HG03575 (cell line): Measurements from ENCODE around the gene IFT27.

ENCODE experiments used
- ATAC-seq: cut with Tn5 transposase; IDR thresholded peaks from one replicate; pipeline ENCODE4 v1.9.1; 2021; ENCODE audit not compliant: unreplicated experiment, insufficient number of reproducible peaks, low FRiP score; ENCODE audit errors: extremely low read depth

IFT27 gene

DNA sequence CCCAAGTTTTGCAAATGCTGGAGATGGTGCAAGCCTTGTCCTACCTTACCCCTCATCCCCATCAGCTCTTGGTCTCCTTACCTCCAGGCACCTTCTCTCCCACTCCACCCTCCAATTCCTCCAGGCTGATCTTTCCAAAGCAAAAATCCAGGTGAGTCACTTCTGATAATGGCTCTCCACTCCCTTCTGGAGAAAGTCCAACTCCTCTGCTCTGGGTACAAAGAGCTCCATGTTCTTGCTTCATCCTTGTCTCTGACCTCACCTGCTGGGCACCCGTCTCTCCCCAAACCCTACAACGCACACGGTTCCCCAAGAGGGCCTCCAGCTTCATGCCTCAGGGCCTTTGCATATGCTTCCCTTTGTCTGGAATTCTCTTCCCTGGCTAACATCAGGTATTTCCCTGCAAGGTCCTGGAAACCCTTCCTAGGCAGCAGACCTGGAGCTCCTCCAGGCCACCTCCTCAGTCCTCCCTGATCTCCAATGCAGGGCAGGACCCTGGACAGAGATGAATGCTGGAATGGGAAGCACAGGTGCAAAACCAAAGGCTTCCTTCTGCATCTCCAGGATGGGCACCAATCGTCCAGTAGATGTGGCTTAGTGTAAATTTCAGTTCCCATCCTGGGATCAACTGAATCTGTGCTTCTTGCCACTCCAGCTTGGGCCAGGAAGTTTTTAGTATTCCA, 22.7 kb downstream of the IFT27 start:
- ATAC-seq = no peak

GRCh38 chr22:36746375-36746970, 29.4 kb downstream of the IFT27 start:
- ATAC-seq = no peak

DNA sequence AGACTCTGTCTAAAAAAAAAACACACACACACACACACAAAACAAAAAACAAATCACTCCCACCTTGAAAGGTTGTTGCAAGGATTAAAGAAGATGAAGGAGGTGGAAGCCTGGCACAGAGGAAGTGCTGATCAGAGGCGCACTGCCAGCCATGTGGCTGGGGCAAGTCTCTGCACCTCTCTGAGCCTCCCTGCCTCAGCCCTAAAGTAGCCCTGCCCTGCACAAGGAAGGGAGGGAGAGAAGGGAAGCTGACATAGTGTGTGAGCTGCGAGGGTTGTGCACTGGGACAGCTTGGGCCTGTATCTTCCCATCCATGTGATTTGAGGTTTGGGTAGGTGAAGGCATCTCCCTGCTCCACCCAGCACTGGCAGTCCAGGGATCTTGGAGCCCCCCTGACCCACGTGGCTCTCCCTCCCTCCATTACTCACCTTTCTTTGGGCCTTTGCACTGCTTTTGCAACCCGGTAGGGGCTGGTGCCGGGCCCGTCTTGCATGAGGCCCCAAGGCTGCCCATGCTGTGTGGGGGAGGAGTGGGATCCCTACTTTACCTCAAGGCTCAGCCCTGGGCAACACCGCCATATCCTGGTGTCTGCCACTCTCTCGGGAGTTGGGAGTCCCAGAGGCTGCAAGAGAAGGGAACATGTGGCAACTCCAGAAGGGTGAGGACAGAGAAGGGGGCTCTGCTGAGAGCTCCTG, 30.5 kb downstream of the IFT27 start:
- no peak for ATAC-seq

DNA sequence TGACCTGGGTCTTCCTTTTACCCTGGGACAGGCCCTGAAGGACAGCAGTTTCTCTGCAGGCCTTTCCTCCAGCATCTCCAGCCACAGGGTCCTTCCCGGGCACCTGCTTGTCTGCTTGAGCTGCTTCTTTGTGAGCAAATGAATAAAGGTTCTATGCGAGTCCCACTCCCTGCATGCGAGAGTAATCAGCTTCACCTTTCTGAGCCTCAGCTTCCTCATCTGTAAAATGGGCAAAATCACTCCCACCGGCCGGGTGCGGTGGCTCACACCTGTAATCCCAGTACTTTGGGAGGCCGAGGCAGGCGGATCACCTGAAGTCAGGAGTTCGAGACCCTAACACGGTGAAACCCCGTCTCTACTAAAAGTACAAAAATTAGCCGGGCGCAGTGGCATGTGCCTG, 31.1 kb downstream of the IFT27 start:
- no peak for ATAC-seq

- ATAC-seq = no peak
Measured at GRCh38 chr22:36744413-36744765, 31.5 kb downstream of the IFT27 start.

GRCh38 chr22:36743591-36744412, 32.1 kb downstream of the IFT27 start:
- ATAC-seq = no peak

DNA sequence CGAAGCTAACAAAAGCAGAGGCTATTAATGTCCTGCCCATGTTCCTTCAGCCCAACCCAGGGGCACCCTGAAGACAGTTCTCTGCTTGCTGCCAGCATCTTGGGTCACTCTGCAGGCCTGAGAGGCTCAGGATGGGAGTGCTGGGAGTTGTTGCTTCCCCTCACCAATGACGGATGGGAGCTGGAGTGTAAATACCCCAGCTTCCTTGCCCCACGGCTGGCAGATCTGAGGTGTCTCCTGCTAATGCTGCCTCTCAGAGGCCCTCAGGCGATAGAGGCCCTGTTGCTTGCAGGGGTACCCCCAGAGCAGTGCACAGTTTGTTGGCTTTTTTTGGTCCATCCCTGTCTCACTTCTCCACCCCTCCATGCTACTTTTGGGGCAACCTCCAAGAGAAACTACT, 32.9 kb downstream of the IFT27 start:
- no peak for ATAC-seq

- no peak for ATAC-seq
Measured at GRCh38 chr22:36741968-36742367, 34.0 kb downstream of the IFT27 start.

DNA sequence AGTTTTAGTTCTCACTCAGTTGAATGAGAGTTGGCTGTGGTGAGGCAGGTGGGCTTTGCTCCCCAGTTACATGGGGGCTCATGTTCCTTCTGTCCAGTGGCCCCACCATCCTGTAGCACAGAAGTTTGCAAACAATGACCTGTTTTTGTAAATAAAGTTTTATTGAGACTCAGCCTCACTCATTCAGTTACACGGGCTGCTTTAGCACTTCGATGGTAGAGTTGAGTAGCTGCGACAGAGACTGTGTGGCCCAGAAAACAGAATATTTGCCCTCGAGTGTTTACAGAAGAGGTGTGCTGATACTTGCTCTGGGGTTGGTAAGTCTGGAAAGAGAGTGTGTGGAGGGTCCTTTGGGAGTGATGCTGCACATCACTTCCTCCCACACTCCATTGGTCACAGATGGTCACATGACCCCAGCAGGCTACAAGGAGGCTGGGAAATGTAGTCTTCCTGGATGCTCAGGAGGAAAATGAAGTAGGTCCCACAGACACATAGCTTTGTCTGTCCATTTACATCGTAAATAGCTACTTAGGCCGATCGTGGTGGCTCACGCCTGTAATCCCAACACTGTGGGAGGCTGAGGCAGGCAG, 34.6 kb downstream of the IFT27 start:
- no peak for ATAC-seq

DNA sequence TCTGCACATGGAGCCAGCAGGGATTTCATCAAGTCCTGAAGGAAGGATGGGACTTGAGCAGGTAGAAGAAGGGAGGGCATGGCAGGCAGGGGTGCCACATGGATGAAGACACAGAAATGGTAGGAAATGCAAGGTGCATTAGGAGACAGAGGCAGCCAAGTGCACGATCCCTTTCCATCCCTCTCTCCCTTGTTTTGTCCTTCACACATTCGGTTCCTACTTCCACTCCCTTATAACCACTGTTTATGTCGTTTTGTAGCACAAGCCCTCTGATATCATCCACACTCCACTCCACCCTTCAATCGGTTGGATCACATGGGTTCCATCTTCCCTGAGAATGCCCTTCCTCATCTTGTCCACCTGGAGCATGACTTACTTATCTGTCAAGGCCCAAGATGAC, 35.2 kb downstream of the IFT27 start:
- ATAC-seq = no peak

DNA sequence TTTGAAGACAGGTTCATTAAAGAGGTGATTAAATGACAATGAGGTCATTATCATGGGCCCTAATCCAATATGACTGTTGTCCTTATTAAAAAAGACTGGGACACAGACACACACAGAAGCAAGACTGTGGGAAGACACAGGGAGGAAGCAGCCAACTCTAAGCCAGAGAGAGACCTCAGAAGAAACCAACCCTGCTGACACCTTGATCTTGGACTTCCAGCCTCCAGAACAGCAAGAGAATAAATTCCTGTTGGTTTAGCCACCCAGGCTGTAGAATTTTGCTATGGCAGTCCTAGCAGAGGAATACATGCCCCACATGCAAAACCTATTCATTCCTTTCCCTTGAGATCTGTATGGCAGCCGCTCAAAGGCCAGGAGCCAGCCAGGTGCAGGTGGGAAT, 36.7 kb downstream of the IFT27 start:
- ATAC-seq = no peak

DNA sequence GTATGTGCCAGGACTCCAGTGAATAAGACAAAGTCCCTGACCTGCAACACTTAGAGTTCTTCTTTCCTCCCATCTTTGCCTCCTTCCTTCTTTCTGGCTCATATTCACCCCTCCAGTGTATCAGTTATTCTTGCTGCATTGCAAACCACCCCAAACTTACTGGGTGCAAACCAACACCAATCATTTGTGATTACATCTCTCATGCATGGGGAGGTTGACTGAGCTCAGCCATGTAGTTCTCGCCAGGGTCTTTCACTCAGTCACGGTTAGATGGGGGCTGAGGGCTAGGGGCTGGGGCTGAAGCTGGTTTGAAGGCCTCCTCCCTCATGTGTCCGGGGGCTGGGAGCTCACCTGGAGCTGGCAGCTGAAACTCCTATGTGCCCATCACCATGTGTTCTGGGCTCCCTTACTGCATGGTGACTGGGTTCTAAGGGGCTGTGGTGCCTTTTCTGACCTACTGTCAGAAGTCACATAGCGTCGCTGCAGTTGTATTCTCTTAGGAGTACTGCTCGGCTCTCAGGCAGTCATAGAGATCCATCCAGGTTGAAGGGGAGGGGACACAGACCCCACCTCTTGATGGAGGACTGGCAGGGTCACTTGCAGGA, 37.4 kb downstream of the IFT27 start:
- no peak for ATAC-seq

DNA sequence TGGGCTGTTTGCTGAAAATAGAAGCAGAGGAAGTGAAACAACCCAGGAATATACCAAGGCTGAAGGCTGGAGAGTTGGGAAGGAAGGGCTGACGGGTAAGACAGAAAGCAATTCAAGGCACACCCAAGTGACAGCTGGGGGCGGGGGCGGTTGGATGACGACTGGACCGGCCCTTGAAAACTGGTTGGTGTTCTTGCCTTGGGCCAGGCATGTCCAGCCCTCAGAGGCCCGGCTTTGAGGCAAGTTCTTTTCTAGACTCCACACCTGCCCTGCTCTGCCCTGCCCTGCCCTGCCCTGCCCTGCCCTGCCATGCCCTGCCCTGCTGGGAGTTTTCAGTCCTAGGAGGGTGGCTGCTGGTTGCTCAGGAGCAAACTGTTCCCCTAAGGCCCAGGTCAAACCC, 38.1 kb downstream of the IFT27 start:
- no peak for ATAC-seq

DNA sequence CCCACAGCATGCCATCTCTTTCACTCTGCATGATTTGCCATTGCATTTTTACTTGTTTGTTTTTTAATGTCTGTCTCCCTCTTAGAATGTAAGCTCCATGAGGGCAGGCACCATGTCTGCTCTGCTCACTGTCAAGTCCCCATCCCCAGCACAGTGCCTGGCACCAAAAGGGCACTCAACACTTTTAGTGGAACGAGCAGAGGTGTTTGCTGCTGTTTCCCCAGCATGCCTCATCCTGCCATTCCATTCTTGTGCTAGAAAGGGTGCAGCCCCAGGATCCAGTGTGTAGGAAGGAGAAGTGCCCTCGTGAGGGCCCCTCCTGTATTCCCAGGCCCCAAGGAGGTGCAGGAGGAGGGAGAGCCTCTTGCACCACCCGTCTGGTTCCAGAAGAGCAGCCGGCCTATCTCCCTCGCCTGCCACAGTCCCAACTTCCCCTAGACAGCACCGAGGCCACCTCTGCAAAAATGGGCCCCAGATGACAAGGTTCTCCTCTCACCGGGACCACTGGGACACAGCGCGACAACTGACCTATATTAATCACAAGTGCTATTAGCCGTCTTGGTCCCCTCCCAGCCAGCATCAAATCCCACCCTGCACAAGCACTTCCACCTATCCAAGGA, 39.1 kb downstream of the IFT27 start:
- no peak for ATAC-seq

DNA sequence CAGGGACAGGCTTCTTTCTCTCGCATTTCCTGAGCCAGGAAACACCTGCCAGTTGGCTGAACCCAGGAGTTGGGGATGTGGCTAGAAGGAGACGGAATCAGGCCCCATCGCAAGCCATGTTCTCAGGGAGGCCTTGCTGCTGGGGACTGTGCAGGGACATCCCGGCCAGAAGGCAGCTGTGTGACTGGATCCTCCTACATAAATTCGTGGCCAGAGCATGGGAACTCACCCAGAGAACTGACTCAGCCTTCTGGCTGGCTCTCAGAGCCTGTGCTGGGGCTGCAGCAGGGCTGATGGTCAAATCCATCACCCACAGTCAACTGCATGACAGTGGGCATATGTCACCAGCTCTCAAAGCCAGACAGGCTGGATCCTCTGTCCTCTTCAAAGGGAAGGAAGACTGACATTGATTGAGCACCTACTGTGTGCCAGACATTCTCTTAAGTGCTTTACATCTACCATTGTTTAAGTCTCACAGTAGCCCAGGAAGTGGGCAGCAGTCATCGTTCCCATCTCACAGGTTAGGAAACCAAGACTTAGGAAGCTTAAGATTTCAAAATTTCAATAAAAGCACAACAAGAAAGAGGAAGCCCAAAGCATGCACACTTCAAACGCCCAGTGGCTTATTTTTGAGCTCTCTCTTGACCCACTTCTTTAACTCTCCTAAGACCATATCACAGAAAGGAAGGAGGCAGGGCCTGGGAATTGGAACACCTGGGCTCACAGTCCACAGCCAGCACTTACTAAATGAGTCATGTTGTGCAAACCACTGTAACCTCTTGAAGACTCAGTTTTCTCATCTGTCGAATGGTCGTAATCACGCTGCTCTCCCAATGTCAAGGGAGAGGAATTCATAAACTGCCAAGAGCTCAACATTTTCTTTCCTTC, 41.5 kb downstream of the IFT27 start:
- ATAC-seq = no peak

DNA sequence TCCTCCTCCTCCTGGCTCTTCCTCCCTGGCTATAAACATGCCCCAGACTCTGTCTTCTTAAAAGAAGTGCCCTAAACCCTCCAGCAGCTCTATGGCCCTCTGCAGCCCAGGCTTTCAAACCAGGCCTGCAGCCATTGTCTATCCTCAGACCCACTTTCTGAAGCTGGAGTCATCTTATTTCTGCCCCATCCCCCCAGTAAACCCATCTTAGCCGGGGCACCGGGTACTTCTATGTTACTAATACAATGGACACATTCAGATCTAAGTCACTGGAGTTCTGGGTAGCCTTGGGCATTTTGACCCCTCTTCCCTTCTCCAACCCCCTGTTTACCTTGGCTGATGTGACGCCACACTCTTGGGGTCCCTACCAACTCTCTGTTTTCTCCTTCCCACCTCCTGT, 42.6 kb downstream of the IFT27 start:
- ATAC-seq = no peak

GRCh38 chr22:36732609-36733008, 43.3 kb downstream of the IFT27 start:
- ATAC-seq = no peak

DNA sequence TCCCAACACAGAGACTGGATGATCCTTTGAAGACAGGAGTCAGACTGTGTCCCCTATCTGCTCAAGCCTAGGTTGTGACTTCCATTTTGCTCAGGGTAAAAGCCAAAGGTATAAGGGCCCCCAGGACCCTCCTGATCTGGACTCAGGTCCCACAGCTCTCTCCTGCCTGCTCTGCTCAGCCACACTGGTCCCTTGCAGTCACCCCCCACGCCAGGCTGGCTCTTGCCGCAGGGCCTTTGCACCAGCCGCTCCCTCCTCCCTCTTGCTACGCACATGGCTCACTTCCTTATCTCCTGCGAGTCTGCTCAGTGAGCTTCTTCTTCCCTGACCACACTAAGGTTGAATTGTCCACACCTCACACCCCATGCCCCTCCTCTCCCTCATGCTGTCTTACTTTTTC, 44.0 kb downstream of the IFT27 start:
- no peak for ATAC-seq
